Fibroblast of pulmonary artery (primary cell): ENCODE results near the gene LLGL2.

Source experiments
- DNase-seq: peaks from one replicate; pipeline ENCODE4 v3.0.0-alpha.2; 2010; ENCODE audit warnings: low read depth
- H3K4me3 ChIP-seq: replicated peaks from 2 replicates; pipeline ENCODE4 v1.5.1; 2011; ENCODE audit warnings: low read depth, mild to moderate bottlenecking, control low read depth, low read length, moderate library complexity
- TF ChIP-seq, protein P1 (sequence below): IDR thresholded peaks from 2 replicates; pipeline ENCODE4 v1.5.1; 2011; ENCODE audit warnings: mild to moderate bottlenecking, control low read depth, low read length, inconsistent platforms; ENCODE audit errors: missing control alignments

Gene LLGL2

DNA sequence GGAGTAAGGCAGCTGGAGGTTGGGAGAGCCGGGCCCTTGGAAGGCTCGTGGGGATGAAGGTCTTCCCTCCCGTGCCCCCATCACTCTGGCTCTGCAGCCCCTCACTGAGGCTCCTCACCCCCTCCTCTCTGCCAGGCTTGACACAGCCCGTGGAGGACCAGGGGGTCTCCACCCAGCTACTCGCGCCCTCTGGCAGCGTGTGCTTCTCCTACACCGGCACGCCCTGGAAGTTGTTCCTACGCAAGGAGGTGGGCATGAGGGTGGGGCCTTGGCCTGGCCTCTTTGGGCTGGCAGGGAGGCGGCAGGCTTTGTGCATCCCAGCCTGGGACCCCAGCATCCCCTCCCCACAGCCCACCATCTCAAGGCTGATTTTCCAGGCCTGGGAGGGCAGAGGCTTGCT, 92.2 kb downstream of the LLGL2 start:
- TF ChIP-seq, protein P1, sequence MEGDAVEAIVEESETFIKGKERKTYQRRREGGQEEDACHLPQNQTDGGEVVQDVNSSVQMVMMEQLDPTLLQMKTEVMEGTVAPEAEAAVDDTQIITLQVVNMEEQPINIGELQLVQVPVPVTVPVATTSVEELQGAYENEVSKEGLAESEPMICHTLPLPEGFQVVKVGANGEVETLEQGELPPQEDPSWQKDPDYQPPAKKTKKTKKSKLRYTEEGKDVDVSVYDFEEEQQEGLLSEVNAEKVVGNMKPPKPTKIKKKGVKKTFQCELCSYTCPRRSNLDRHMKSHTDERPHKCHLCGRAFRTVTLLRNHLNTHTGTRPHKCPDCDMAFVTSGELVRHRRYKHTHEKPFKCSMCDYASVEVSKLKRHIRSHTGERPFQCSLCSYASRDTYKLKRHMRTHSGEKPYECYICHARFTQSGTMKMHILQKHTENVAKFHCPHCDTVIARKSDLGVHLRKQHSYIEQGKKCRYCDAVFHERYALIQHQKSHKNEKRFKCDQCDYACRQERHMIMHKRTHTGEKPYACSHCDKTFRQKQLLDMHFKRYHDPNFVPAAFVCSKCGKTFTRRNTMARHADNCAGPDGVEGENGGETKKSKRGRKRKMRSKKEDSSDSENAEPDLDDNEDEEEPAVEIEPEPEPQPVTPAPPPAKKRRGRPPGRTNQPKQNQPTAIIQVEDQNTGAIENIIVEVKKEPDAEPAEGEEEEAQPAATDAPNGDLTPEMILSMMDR: no peak
- H3K4me3 ChIP-seq: no peak overlapping the region
- no peak for DNase-seq

DNA sequence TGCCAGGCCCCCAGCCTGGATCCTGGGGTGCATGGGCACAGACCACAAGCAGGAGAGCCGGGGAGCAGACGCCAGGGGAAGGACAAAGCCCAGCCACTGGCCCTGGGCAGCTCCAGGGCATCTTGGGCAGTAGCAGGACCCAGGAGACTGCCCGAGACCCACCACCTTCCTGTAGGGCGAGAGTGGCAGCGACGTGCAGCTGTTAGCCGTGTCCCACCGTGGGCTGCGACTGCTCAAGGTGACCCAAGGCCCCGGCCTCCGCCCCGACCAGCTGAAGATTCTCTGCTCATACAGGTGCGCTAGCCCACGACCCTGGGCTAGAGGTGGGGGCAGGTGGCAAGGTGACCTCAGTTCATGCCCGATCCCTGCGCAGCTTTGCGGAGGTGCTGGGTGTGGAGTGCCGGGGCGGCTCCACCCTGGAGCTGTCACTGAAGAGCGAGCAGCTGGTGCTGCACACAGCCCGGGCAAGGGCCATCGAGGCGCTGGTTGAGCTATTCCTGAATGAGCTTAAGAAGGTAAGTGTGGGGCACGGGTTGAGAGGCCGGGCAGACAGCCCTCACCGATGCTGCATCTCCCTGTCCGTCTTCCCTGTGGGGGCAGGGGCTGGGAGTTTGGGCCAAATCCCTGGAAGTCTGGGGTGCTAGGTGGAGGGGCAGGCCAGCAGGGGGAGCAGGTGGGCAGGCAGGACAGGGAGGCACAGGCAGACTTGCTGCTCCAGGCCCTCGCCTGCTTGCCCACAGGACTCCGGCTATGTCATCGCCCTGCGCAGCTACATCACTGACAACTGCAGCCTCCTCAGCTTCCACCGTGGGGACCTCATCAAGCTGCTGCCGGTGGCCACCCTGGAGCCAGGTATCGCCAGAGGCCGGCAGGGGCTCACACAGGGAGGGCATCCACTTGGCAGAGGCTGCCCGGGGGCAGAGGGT, 94.3 kb downstream of the LLGL2 start:
- TF ChIP-seq, protein P1: peak; percentile 59
- no peak overlapping the region for H3K4me3 ChIP-seq
- DNase-seq: peak; percentile 50

DNA sequence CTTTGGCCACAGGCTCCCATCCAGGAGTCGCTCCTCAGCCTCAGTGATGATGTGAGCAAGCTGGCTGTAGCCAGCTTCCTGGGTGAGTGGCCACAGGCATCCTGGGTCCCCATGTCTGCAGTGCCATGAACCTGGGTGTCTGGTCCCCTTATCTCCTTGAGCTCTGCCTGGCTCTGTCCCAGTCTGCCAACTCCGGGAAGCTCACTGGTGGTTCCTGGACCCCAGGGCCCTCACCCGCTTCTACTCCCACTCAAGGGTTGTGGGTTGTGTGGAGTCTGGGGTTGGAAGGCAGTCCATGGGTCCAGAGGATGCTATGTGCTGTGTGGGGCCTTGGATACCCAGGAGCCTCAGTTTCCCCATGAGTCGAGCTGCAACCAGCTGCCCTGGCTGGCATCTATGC, 96.0 kb downstream of the LLGL2 start:
- DNase-seq: no peak
- no peak overlapping the region for H3K4me3 ChIP-seq
- TF ChIP-seq, protein P1: no peak

DNA sequence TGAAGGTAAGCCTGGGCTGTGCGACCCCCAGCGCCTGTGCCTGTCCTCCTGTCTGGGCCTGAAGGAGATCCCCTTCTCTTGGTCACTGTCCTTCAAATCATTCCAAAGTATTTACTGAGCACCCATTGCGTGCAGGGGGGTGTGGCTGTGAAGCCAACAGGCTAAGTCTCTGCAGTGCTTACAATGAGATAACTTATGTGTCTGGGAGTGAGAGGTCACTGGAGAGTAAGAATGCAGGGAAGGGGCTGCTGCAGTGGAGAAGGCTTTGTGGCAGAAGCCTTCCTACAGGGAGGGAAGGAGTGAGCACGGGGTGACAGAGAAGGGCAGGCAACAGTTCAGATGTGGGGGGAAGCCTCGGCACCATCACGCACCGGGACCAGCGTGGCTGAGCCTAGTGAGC, 96.6 kb downstream of the LLGL2 start:
- TF ChIP-seq, protein P1: no peak
- no peak for DNase-seq
- H3K4me3 ChIP-seq: no peak overlapping the region

DNA sequence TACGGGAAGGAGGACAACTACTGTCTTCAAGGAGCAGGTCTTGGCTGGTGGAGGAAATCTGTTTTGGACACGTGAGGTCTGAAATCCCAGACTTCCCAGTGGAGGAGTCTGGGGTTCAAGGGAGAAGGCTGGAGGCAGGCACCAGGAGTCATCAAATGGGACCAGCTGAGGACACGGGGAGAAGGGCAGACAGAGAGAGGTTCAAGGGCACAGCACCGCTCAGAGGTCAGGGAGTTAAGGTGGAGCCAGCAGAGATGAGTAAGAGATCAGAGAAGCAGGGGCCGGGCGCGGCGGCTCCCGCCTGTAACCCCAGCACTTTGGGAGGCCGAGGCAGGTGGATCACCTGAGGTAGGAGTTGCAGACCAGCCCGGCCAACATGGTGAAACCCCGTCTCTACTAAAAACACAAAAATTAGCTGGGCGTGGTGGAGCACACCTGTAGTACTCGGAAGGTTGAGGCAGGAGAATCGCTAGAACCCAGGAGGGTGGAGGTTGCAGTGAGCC, 97.3 kb downstream of the LLGL2 start:
- no peak for DNase-seq
- TF ChIP-seq, protein P1: no peak
- H3K4me3 ChIP-seq: no peak overlapping the region

DNA sequence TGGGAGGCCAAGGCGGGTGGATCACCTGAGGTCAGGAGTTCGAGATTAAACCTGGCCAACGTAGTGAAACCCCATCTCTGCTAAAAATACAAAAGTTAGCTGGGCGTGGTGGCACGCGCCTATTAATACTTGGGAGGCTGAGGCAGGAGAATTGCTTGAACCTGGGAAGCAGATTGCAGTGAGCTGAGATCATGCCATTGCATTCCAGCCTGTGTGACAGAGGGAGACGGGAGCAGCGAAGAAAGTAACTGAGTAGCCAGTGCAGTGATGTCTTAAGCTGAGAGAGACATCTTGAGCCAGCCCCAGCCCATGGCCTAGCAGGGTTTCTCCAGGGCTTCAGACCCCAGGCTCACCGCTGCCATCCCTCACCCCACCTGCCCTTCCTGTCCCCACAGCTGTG, 97.9 kb downstream of the LLGL2 start:
- no peak overlapping the region for H3K4me3 ChIP-seq
- peak; percentile 3 for DNase-seq
- TF ChIP-seq, protein P1: no peak
